GM19467 (cell line): ENCODE measurements around the gene FRMD4A.
"Not testable (repeated sequence)": the region's sequence is repeated elsewhere in the genome, so short reads cannot be mapped to it uniquely, and the experiment has no call there.

Experiments
- ATAC-seq: cut with Tn5 transposase; IDR thresholded peaks from one replicate; pipeline ENCODE4 v1.9.1; 2021; ENCODE audit warnings: mild to moderate bottlenecking, moderate library complexity; ENCODE audit not compliant: unreplicated experiment

Gene FRMD4A

GRCh38 chr10:13831711-13832141 lies 499.0 kb downstream of the FRMD4A start:
- no peak for ATAC-seq

GRCh38 chr10:13830385-13830784 lies 500.3 kb downstream of the FRMD4A start:
- ATAC-seq, result no peak

DNA sequence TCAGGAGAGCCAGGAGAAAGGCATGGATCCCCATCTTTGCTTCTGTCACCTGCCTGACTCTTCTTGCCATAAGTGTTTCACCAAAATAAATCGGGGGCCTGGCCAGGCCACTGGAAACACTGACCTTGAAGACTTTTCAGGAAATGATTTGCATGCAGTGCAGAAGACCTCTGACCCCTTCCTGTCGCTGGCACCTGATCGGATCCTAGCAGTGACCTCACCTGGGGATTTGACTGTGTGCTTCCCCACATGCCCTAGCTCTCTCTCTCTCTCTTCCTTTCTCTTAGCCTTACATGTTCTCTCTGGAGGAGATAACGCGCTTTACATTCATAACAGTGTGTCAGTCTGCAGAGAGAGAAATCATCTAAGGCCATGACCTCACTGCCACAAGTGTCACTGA lies 500.9 kb downstream of the FRMD4A start:
- no peak for ATAC-seq

DNA sequence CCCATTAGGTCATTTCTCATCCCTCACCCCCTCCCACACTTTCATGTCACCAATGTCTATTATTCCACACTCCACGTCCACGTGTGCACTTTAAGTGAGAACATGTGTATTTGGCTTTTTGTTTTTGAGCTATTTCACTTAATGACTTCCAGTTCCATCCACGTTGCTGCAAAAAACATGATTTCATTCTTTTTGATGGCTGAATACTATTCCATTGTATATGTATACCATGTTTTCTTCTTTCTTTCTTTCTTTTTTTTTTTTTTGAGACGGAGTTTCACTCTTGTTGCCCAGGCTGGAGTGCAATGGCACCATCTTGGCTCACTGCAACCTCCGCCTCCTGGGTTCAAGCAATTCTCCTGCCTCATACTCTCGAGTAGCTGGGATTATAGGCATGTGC lies 502.4 kb downstream of the FRMD4A start:
- ATAC-seq, result not testable (repeated sequence)

DNA sequence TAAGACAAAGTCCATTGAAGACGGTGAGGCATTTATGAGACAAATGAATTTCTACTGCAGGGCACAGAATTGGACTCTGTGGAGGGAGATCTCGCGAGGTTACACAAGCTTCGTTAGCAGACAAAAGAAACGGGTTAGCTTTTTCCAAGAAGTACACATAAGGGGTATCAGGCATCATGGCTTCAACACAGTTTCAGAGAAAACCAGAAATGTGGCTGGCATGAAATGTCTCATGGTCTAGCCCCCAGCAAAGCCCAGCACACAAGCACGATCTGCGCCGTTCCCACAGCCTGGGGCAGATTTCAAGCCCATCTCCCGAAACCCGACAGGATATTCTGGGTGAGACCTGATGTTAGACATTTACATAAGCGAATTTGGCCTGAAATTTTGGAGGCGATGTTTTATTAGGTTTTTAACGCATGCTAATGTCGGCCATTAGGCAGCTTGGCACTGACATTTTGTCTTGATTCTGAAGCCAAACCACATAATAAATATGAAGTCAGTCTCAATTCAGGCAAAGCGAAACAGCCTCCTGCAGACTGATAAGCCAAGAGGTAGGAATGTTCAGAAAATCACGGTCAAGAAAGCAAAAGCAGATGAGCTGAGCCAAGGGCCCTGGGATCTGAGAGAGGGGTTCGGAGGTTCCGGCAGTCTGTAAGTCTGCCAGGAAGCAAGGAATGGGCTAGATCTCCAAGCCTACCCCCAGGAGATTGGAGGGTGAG lies 503.5 kb downstream of the FRMD4A start:
- no peak for ATAC-seq

DNA sequence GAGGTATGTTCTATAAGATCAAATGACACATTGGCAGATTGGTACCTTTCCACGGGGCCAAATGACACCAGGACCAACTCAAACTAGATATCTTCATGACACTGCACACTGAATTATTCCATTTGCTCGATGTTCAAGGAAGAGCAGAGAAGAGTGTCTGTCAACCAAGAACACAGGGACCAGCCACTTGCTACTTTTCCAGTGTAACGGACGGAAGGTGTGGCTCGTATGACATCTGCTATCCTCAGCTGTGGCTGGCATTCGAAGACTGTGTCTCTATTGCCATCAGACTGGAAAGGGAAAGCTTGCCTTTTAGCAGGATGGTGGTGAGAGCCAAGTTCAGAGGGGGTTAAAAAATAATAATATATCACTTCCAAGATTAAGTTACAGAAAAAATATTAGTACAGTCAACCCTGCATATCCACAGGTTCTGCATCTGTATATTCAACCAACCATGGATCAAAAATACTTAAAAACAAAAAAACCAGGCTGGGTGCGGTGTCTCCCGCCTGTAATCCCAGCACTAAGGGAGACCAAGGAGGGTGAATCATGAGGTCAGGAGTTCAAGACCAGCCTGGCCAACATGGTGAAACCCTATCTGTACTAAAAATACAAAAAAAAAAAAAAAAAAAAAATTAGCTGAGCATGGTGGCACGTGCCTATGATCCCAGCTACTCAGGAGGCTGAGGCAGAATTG lies 506.9 kb downstream of the FRMD4A start:
- no peak for ATAC-seq

GRCh38 chr10:13823096-13823708 lies 507.5 kb downstream of the FRMD4A start:
- ATAC-seq, result no peak

- no peak for ATAC-seq
Observed at GRCh38 chr10:13822490-13822889, 508.2 kb downstream of the FRMD4A start.

DNA sequence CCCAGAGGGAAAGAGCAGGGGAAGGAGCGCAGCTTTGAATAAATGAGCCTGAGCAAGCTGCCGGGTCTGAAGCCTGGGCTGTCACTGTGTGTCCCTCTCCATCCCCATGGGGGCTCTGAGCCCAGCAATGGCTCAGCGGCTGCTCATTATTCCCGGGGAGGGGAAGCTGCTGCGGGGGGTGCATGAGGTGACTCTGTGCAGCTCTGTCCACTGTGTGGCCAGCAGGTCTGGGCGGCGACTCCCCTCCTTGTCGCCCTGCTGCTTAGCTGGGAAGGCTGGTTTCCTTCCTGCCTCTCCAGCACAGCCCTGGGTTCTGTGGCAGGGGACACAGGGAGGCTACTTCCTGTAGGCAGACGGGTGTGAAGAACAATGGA lies 509.8 kb downstream of the FRMD4A start:
- no peak for ATAC-seq

DNA sequence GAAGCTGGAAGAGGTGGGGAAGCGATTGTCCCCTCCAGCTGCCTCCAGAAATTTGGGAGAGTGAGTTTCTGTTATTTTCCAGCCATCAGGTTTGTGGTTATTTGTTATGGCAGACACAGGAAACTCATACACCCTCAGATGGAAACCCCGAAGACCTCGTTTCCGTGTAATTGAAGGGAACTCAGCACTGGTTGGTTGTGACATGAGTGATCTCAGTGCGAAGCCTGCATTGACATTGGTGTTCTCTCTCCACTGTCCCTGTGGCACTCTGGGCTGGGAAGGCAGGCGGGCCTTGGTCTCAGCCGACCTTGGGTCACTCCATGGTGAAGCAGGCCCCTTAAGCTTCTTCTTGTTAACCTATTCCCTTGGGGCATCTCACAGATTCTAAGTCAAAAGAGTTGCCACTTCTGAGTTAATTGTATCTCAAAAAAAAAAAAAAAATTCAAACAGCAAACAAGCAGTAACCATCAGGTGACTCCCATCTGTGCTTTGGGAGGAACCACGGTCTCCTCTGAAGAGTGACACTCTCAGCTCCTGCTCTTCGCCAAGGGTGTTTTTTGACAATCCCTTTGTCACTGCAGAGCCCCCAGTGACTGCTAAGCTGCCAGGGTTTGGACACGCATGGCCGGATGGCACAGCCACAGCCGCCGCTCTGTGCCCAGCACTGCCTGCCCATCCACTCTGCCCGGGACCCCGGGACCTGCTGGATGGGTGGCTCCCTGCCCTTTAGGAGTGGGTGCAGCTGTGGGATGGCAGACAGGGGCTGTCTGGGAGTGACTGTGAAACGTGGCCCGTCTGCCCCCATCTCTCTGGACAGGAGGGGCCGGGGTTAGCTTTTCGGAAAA lies 510.4 kb downstream of the FRMD4A start:
- ATAC-seq, result no peak

GRCh38 chr10:13816195-13816925 lies 514.4 kb downstream of the FRMD4A start:
- no peak for ATAC-seq

GRCh38 chr10:13815756-13816155 lies 515.0 kb downstream of the FRMD4A start:
- ATAC-seq, result no peak

DNA sequence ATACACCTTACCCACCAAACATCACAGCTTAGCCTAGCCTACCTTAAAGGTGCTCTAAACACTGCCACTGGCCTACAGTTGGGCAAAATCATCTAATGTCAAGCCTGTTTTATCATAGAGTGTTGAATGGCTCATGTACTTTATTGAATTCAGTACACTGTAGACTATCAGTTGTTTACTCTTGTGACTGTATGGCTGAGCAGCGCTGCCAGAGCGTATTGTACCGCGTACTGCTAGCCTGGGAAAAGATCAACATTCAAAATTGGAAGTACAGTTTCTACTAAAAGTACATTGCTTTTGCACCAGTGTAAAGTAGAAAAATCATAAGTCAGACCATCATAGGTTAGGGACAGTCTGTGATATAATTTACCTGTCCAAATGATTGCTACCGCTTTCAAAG lies 517.2 kb downstream of the FRMD4A start:
- ATAC-seq, result no peak

GRCh38 chr10:13812804-13813203 lies 517.9 kb downstream of the FRMD4A start:
- no peak for ATAC-seq

- ATAC-seq, result no peak
Observed at GRCh38 chr10:13810568-13810967, 520.2 kb downstream of the FRMD4A start.

DNA sequence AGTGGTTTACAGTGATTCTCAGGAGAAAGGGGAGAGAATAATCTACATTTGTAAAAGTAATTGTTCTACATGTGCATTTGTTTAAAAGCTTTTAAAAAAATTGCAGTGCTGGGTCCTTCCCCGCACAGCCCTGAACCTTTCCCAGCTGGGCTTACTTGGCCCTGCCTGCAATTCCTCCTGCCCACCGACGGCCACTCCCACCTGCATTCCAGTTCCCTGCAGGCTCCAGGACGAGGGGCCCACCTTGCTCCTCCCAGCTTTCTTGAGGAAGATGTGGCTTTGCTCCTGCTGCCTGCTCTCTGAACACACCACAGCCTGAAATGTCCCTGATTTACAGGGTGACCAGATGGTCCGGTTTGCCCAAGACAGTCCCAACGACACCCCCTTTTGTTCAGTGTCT lies 521.3 kb downstream of the FRMD4A start:
- no peak for ATAC-seq

DNA sequence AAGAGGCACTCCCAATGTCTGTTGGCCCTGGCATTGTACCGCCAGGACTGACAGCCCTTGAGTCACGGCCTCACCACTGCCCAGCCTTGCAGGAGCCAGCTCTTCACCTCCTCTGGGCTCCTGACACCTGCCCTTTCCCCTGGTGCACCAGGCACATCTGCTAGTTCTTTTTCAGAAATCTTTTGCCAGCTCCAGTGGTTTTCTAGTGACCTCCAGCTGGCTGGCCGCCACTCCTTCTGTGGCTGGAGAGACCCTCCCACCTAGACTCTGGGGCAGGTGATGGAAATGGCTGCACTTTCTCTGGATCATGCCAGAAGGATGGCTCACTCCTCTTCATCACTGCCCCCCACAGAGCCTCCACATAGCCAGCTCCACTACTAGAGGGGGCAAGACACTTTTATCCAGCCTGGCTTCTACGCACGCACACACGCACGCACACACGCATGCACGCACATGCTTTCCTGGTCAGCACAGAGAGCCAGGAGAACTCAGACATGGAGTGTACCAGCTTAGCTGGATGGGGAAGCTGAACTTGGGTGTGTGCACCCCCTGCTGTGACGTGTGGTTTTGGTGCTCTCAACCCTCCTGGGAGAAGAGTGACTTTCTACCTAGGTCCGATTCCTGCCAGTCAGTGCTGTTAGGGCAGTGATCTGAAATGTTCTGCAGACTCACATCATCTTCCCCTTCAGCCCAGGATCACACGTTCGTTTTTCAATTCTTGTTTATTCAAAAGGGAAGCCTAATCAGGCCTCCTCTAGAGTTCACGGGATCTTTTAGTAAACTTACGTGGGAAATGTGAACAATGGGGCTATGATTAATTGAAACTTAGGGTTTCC lies 522.0 kb downstream of the FRMD4A start:
- ATAC-seq, result no peak

- ATAC-seq, result no peak
Observed at GRCh38 chr10:13806419-13806818, 524.3 kb downstream of the FRMD4A start.
